HL-60 (cell line): ENCODE results near the gene RPRD1B.
A peak's percentile ranks its signal among the peaks of the same experiment; 100 is the strongest.

Source experiments
- DNase-seq, 2 experiments: peaks; one replicate each; pipeline ENCODE4 v3.0.0-alpha.2; 2010 to 2020; ENCODE audit warnings: low read depth in 1 of 2, low spot score in 1 of 2
- H3K27ac ChIP-seq: fragments of 250-450 bp; sonication (Bioruptor Pico); replicated peaks from 2 replicates; pipeline ENCODE4 v1.5.1; 2020; ENCODE audit warnings: mild to moderate bottlenecking, moderate library complexity
- H3K27me3 ChIP-seq: fragments of 250-450 bp; sonication (Bioruptor Pico); 2 replicates; pipeline ENCODE4 v1.5.1; 2021; ENCODE audit warnings: mild to moderate bottlenecking, moderate library complexity; ENCODE audit not compliant: insufficient read depth, poor library complexity, severe bottlenecking
- H3K4me3 ChIP-seq: replicated peaks from 2 replicates; pipeline ENCODE4 v1.5.1; 2011; ENCODE audit warnings: mild to moderate bottlenecking, control low read depth, low read length; ENCODE audit not compliant: insufficient read depth
- GABPA ChIP-seq: IDR thresholded peaks from 2 replicates; pipeline ENCODE4 v1.6.1; 2012; ENCODE audit warnings: low read depth
- POLR2AphosphoS5 ChIP-seq: IDR thresholded peaks from 2 replicates; pipeline ENCODE4 v1.6.1; 2012; ENCODE audit warnings: low read depth
- SPI1 ChIP-seq: IDR thresholded peaks from 2 replicates; pipeline ENCODE4 v1.6.1; 2012; ENCODE audit warnings: low read depth, mild to moderate bottlenecking, borderline replicate concordance
- TF ChIP-seq, protein P1 (sequence below): IDR thresholded peaks from 2 replicates; pipeline ENCODE4 v1.6.1; 2012; ENCODE audit warnings: low read depth; ENCODE audit not compliant: insufficient replicate concordance
- TF ChIP-seq, protein P2 (sequence below): IDR thresholded peaks from one replicate; pipeline ENCODE4 v1.5.1; 2011; ENCODE audit warnings: low read length, control low read depth, inconsistent platforms; ENCODE audit not compliant: insufficient read depth

RPRD1B gene

DNA sequence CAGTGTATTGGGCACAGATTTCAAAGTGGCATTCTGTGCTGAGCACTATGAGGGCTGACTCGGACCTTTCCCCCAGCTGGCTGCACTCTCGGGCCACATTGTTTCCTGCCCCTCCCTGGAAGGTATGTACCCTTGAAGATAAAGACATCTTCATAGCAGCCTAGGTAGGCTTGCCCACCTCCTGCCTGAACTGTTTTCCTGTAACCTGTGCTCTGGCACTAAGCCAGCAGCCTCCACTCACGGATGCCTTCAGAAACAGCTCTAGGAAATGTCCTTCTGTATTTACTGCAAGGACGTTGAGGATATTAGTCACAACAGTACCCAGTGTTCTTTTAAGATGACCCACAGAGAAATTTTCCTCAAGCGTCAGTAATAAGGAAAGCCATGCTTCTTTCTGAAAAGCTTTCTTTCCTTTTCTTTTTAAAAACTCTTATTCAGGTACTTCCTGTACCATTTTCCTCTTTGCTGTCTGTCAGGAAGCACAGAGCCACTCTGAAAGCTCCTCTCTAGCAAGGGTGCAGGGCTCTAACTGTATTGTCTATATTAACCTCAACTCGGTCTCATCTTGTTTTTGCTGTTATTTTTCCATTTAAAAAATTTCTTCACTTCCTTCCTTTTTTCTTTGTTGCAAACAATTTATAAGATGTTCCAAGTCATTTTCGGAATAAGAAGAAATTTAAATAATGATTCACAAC, 43.8 kb upstream of the RPRD1B start:
- TF ChIP-seq, protein P1, sequence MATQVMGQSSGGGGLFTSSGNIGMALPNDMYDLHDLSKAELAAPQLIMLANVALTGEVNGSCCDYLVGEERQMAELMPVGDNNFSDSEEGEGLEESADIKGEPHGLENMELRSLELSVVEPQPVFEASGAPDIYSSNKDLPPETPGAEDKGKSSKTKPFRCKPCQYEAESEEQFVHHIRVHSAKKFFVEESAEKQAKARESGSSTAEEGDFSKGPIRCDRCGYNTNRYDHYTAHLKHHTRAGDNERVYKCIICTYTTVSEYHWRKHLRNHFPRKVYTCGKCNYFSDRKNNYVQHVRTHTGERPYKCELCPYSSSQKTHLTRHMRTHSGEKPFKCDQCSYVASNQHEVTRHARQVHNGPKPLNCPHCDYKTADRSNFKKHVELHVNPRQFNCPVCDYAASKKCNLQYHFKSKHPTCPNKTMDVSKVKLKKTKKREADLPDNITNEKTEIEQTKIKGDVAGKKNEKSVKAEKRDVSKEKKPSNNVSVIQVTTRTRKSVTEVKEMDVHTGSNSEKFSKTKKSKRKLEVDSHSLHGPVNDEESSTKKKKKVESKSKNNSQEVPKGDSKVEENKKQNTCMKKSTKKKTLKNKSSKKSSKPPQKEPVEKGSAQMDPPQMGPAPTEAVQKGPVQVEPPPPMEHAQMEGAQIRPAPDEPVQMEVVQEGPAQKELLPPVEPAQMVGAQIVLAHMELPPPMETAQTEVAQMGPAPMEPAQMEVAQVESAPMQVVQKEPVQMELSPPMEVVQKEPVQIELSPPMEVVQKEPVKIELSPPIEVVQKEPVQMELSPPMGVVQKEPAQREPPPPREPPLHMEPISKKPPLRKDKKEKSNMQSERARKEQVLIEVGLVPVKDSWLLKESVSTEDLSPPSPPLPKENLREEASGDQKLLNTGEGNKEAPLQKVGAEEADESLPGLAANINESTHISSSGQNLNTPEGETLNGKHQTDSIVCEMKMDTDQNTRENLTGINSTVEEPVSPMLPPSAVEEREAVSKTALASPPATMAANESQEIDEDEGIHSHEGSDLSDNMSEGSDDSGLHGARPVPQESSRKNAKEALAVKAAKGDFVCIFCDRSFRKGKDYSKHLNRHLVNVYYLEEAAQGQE = no peak
- TF ChIP-seq POLR2AphosphoS5 (peak; percentile 18; the same call in 1 of the 2 replicates), SPI1 (peak; percentile 27; the same call in 1 of the 2 replicates)
- peak overlapping the region; percentile 88 for H3K27ac ChIP-seq
- DNase-seq = peak; percentile 23 to 31
- H3K4me3 ChIP-seq = no peak overlapping the region
- no peaks in the 10 kb centered on the region for H3K27me3 ChIP-seq

DNA sequence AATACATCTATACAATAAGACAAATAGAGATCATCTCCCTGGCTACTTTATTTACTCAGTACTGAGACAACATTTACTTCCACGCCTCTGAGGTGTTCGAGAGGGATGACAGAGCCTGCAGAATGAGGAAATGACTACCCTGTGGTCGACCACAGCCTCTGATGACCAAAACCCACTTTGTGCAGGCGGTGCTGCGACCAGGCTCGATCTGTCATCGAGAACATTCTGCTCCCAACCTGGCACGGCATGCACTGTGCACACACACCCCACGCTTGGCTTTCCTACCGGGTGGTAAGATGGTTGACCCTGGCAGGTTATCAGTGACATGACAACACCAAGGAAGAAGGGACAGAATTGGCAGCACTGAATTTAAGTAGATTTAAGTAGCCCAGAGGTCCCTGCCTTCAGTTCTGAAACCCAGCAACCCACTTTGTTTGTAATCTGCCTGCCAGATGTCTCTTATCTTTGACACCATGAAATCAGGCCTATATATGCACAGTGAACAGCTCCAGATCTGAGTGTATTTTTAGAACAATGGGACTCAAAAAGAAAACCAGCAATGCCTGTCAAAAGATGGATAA, 42.9 kb upstream of the RPRD1B start:
- peak; percentile 60 to 93 for DNase-seq
- TF ChIP-seq SPI1 (peak; percentile 91), POLR2AphosphoS5 (peak; percentile 85), GABPA (no peak)
- TF ChIP-seq, protein P2, sequence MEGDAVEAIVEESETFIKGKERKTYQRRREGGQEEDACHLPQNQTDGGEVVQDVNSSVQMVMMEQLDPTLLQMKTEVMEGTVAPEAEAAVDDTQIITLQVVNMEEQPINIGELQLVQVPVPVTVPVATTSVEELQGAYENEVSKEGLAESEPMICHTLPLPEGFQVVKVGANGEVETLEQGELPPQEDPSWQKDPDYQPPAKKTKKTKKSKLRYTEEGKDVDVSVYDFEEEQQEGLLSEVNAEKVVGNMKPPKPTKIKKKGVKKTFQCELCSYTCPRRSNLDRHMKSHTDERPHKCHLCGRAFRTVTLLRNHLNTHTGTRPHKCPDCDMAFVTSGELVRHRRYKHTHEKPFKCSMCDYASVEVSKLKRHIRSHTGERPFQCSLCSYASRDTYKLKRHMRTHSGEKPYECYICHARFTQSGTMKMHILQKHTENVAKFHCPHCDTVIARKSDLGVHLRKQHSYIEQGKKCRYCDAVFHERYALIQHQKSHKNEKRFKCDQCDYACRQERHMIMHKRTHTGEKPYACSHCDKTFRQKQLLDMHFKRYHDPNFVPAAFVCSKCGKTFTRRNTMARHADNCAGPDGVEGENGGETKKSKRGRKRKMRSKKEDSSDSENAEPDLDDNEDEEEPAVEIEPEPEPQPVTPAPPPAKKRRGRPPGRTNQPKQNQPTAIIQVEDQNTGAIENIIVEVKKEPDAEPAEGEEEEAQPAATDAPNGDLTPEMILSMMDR = no peak
- Histone ChIP-seq H3K4me3 (no peak overlapping the region), H3K27me3 (no peaks in the 10 kb centered on the region), H3K27ac (peak overlapping the region; percentile 88)

DNA sequence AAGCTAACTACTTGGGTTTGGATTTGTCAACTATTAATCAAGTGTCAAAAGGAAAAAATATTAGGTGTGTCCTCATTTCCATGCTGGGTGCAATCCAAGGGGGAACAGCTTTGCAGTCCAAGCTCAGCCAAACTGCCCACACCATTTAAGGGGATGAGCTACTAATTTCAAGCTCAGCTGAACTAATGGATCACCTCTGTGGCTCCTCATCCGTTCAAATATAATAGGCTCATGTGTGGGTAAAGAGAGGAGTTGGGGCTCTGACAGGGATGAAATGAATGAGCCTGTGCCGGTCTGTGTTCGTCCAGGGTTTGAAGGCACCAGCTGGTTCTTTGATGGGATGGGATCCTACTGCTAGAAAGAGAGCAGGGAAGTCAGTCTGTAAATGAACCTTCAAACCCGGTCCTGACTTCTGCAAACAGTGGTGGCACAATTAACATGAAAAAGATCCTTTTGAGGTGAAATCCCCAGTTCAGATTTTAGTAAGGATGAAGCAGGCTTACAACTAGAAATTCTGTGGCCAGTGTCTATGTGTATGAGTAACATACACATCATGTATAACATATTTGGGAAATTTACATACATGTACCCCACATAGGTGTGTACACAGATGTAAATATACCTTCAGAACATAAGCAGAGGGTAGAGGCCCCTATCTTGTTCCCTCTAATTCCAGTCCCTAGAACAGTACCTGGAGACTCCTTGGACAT, 42.2 kb upstream of the RPRD1B start:
- Histone ChIP-seq H3K27me3 (no peaks in the 10 kb centered on the region), H3K27ac (peak overlapping the region; percentile 88), H3K4me3 (no peak overlapping the region)
- no peak for DNase-seq
- TF ChIP-seq, protein P1 = no peak
- TF ChIP-seq SPI1 (no peak), POLR2AphosphoS5 (no peak), GABPA (no peak)
- TF ChIP-seq, protein P2 = no peak

DNA sequence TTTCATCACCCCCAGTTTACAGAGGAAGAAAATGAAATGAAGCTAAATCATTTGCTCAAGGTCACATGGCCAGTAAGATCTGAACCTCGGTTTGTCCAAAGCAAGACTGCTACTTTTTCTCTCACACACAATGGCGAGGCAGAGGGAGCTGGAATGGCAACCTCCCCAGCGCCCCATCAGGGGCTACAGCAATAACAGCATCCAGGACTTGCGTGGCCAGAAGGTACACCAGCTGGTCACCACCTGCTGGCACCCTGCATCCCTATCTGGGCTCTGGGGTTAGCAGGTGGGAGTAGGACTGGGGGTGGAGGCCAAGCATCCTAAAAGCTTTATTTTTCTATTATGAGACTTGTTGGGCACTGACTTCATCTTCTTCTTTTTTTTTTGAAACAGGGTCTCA, 41.6 kb upstream of the RPRD1B start:
- Histone ChIP-seq H3K27me3 (no peaks in the 10 kb centered on the region), H3K4me3 (no peak overlapping the region), H3K27ac (no peak overlapping the region; the same call in 1 of the 2 replicates)
- no peak for TF ChIP-seq POLR2AphosphoS5
- TF ChIP-seq, protein P1 = no peak
- TF ChIP-seq, protein P2 = no peak
- DNase-seq = no peak
